ENCODE measurements around the gene MPPE1.
A peak's percentile ranks its signal among the peaks of the same experiment; 100 is the strongest.

Gene MPPE1

GRCh38 chr18:11851806-11852337 lies 56.2 kb downstream of the MPPE1 start:
- DNase-seq: peak; percentile 17

- peak; percentile 84 for DNase-seq
Observed at GRCh38 chr18:11851146-11851805, 56.8 kb downstream of the MPPE1 start, which contains the start of gene CHMP1B. TSS of gene CHMP1B (plus strand) at chr18:11851413. CDS start at chr18:11851512, 99 bp downstream.

- peak; percentile 47 for DNase-seq
Observed at GRCh38 chr18:11850821-11851145, 57.3 kb downstream of the MPPE1 start.

- peak; percentile 56 for DNase-seq
Observed at GRCh38 chr18:11849841-11850634, 58.1 kb downstream of the MPPE1 start.

- DNase-seq: no peak
Observed at GRCh38 chr18:11849279-11849678, 58.8 kb downstream of the MPPE1 start.

DNA sequence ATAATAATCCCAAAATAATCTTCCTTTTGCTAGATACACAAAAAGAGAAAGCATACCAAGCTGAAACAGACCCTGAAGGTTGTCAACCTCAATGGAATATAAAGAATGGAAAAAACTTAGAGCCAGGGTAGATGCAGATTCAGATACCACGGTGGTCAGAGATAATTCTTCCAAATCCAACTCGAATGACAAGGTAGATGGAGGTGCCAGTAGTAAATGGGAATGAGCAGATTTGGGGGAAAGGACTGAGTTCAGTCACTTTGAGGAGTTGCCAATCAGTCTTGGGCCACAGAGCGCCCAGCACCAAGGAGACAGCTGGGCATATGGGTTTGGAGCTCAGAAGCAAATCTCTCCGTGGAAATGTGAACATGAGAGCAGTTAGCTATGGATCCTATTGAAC lies 60.3 kb downstream of the MPPE1 start:
- DNase-seq: no peak

DNA sequence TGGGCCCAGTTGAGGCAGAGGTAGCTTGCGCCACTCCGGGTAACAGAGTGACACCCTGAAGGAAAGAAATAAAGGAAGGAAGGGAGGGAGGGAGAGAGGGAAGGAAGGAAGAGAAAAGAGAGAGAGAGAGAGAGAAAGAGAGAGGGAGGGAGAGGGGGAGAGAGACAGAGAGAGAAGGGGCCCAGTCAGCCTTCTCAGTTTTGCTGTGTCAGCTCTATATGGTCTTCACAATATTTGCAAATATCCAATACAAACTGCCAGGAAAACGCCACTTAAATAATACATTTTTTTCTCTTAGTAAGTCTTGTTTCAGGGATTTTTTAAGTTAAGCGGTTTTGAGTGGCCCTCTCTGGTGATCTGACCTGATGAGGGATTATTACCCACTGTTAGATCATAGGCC lies 62.5 kb downstream of the MPPE1 start:
- DNase-seq: no peak

DNA sequence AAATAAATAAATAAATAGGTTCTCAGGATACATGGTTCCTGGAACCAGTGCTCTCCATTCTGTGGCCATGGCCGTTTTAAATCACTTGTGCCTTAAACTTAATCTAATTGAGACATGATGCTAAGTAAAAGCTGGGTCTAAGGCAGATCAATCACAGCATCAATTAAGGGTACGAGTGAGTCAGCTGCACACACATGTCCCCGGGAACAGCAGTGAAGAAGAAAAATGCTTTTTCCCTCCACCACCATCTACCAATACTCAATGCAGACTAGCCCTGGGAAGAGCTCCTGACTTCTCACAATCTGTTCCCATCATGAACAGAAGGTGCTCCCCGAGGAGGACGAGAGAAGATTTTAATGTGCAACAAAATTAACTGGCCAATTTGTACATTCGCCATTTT lies 63.7 kb downstream of the MPPE1 start:
- DNase-seq: no peak

- no peak for DNase-seq
Observed at GRCh38 chr18:11842562-11842961, 65.6 kb downstream of the MPPE1 start.

DNA sequence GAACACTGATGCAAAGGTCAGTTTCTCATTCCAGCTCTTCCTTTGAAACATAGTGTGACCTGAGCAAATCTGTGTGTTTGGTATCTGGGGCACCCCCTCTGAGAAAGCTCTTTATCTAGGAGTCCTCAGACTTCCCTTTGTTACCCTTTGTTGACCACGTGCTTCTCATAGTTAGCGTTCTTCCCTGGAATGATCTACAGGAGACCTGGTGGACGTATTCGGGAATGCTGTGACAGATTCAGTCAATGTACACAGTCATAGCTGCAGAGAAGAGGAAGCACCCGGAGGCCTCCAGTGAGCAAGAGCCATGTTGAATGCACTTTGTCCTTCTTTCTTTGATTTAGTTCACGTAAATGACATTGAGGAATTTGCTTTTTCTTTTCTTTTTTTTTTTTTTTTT lies 67.6 kb downstream of the MPPE1 start:
- DNase-seq: no peak

DNA sequence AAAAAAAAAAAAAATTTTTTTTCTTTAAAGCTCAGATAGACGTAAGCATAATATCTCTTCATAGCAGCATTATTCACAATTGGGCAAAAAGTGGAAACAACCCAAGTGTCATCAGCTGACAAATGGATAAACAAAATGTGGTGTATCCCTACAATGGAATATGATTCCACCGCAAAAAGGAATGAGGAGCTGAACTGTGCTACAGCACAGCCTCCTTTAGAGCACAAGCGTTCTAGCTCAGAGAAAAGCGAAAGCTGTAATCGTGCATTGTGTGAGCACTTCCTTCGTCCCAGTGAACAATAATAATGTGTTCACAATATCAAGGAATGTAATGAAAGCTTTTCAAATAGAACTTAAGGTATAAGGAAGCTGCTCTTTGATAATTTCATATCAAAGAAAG lies 68.6 kb downstream of the MPPE1 start:
- no peak for DNase-seq

DNA sequence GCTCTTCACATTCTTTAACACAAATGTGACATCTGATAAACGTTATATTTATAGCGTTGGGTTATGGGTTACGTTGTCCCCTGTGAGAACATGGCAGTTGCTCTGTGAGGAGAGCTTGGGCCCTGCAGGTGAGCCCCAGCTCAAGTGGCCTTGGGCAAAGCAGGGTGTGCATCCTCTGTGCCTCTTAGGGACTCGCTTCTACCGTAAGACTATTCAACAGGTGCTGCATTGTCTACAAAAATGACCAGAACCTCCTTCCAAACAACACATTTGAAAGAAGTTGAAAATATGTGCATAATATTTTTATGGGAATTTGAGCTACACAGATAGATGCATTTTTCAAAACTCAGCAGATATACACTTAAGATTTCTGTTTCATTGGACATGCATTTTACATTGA lies 73.3 kb downstream of the MPPE1 start:
- DNase-seq: no peak
